MM.1S (cell line): ENCODE data around the gene CDH4.

ENCODE experiments used
- DNase-seq: peaks from one replicate; pipeline ENCODE4 v3.0.0-alpha.2; 2015
- H2AFZ ChIP-seq: fragments of 300-600 bp; sonication (generic); 2 replicates; pipeline ENCODE4 v1.6.0; 2016; ENCODE audit warnings: antibody characterized with exemption, low read length
- H3F3A ChIP-seq: fragments of 300-600 bp; sonication (generic); 2 replicates; pipeline ENCODE4 v1.6.1; 2016; ENCODE audit warnings: mild to moderate bottlenecking, antibody characterized with exemption, low read length, moderate library complexity, mixed read lengths; ENCODE audit not compliant: insufficient read depth
- H3K27ac ChIP-seq: fragments of 300-600 bp; sonication (generic); 2 replicates; pipeline ENCODE4 v1.5.1; 2016; ENCODE audit warnings: mild to moderate bottlenecking, low read length
- H3K27me3 ChIP-seq: fragments of 300-600 bp; sonication (generic); replicated peaks from 2 replicates; pipeline ENCODE4 v1.6.0; 2016; ENCODE audit warnings: low read length; ENCODE audit not compliant: insufficient read depth
- H3K36me3 ChIP-seq: fragments of 300-600 bp; sonication (generic); replicated peaks from 2 replicates; pipeline ENCODE4 v1.6.1; 2016; ENCODE audit warnings: mild to moderate bottlenecking, low read length, mixed read lengths; ENCODE audit not compliant: insufficient read depth
- H3K4me1 ChIP-seq: fragments of 300-600 bp; sonication (generic); 2 replicates; pipeline ENCODE4 v1.6.1; 2016; ENCODE audit warnings: low read length, mixed read lengths
- H3K4me2 ChIP-seq: fragments of 300-600 bp; sonication (generic); 2 replicates; pipeline ENCODE4 v1.6.0; 2016; ENCODE audit warnings: low read depth, low read length
- H3K4me3 ChIP-seq: fragments of 300-600 bp; sonication (generic); 2 replicates; pipeline ENCODE4 v1.5.1; 2016; ENCODE audit warnings: low read length, mixed read lengths
- H3K79me2 ChIP-seq: fragments of 300-600 bp; sonication (generic); 2 replicates; pipeline ENCODE4 v1.6.1; 2016; ENCODE audit warnings: mixed run types, low read length, mixed read lengths
- H3K9ac ChIP-seq: fragments of 300-600 bp; sonication (generic); 2 replicates; pipeline ENCODE4 v1.6.1; 2016; ENCODE audit warnings: low read length, mixed read lengths
- H3K9me2 ChIP-seq: fragments of 300-600 bp; sonication (generic); replicated peaks from 2 replicates; pipeline ENCODE4 v1.6.1; 2016; ENCODE audit warnings: mild to moderate bottlenecking, low read length, mixed read lengths; ENCODE audit not compliant: insufficient read depth
- H3K9me3 ChIP-seq: fragments of 300-600 bp; sonication (generic); replicated peaks from 2 replicates; pipeline ENCODE4 v1.6.1; 2016; ENCODE audit warnings: mild to moderate bottlenecking, low read length, mixed read lengths; ENCODE audit not compliant: insufficient read depth
- H4K20me1 ChIP-seq: fragments of 300-600 bp; sonication (generic); 2 replicates; pipeline ENCODE4 v1.6.1; 2016; ENCODE audit warnings: mild to moderate bottlenecking, low read length, moderate library complexity, mixed read lengths; ENCODE audit not compliant: insufficient read depth
- CTCF ChIP-seq: fragments of 300-600 bp; sonication (generic); IDR thresholded peaks from 2 replicates; pipeline ENCODE4 v1.5.1; 2016; ENCODE audit warnings: antibody characterized with exemption, low read length, mixed read lengths
- EZH2 ChIP-seq: fragments of 300-600 bp; sonication (generic); optimal IDR thresholded peaks from 2 replicates; pipeline ENCODE3; 2017; ENCODE audit warnings: low read depth, mild to moderate bottlenecking, antibody characterized with exemption, low read length, mixed read lengths
- EZH2phosphoT487 ChIP-seq: fragments of 300-600 bp; sonication (generic); IDR thresholded peaks from 2 replicates; pipeline ENCODE4 v1.6.1; 2018; ENCODE audit warnings: antibody characterized with exemption, low read length

CDH4 gene

GRCh38 chr20:61249626-61250025 is 2.4 kb upstream of the CDH4 start:
- Histone ChIP-seq H3K9me2 (no peaks in the 10 kb centered on the region), H3F3A (no peaks in the 10 kb centered on the region), H3K27me3 (peaks cover 59% of the 10 kb centered on the region), H3K9ac (no peak overlapping the region), H3K79me2 (no peaks in the 10 kb centered on the region), H3K4me1 (no peaks in the 10 kb centered on the region), H3K4me3 (no peak overlapping the region), H3K27ac (no peak overlapping the region), H3K9me3 (no peaks in the 10 kb centered on the region), H3K36me3 (no peaks in the 10 kb centered on the region), H3K4me2 (no peak overlapping the region), H4K20me1 (no peaks in the 10 kb centered on the region), H2AFZ (no peak overlapping the region)
- DNase-seq = no peak
- TF ChIP-seq CTCF (no peak), EZH2 (no peak), EZH2phosphoT487 (no peak)

DNA sequence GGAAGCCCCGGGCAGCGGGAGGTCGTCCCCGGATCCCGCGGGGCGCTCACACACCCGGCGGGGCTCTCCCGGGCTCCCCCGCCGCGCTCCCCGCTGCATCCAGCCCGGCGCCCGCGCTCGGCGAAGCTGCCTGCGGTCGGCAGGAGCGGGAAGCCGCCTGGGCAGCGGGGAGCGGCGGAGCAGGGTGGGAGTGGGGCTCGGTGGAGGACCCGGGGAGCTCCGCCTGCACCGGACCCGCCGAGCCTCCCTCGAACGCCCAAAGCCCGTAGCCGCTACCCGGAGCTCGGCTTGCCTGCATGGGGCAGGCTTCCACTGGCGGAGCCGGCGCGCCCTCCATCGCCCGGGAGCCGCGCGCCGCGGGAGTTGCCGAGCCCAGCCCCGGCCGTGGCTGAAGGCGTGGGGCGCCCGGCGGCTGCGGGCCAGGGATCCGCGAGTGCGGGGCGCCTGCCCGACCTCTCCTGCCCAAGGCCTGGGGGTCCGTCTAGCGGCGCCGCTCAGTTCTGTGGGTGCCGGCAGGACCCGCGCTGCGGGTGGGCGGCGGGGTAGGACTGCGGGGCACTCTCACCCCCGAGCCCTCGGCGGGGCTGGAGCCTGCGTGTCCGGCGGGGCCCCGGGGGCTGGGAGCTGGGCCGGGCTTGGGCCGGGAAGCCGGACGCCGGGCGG is 671 bp downstream of the CDH4 start:
- H3K4me3 ChIP-seq = no peak overlapping the region

DNA sequence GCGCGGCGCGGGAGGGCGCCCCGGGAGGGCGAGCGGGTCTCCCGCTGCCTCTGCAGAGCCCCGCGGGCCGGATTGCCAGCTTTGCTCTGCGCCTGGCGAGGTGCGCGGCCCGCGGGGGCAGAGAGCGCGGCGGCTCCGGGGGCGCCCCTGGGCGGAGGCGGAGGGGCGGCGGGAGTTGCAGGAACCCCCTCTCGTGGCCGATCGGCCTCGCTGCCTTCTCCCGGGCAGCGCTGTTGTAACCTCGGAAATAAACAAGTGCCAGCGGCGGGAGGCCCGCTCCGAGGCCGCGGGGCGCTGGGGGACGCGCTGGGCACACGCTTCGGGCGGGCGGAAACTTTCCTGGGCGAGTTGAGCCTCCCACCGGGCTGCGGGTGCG is 1.2 kb downstream of the CDH4 start:
- H4K20me1 ChIP-seq = no peaks in the 10 kb centered on the region
- no peak overlapping the region for H3K4me2 ChIP-seq
- no peaks in the 10 kb centered on the region for H3K36me3 ChIP-seq
- H3K9ac ChIP-seq = no peak overlapping the region
- peaks cover 57% of the 10 kb centered on the region for H3K27me3 ChIP-seq
- H3K79me2 ChIP-seq = no peaks in the 10 kb centered on the region
- TF ChIP-seq CTCF (no peak), EZH2 (no peak), EZH2phosphoT487 (no peak)
- H3F3A ChIP-seq = no peaks in the 10 kb centered on the region
- H3K9me3 ChIP-seq = no peaks in the 10 kb centered on the region
- no peak overlapping the region for H2AFZ ChIP-seq
- H3K4me1 ChIP-seq = no peaks in the 10 kb centered on the region
- no peak overlapping the region for H3K4me3 ChIP-seq
- no peak overlapping the region for H3K27ac ChIP-seq
- DNase-seq = no peak
- no peaks in the 10 kb centered on the region for H3K9me2 ChIP-seq

More for the DNA sequence above, 671 bp downstream of the CDH4 start:
- TF ChIP-seq CTCF (no peak), EZH2 (no peak), EZH2phosphoT487 (no peak)
- Histone ChIP-seq H3K4me2 (no peak overlapping the region), H3K79me2 (no peaks in the 10 kb centered on the region), H4K20me1 (no peaks in the 10 kb centered on the region), H3F3A (no peaks in the 10 kb centered on the region), H3K36me3 (no peaks in the 10 kb centered on the region), H3K9ac (no peak overlapping the region), H3K27me3 (peaks cover 62% of the 10 kb centered on the region), H3K4me1 (no peaks in the 10 kb centered on the region), H3K9me2 (no peaks in the 10 kb centered on the region), H3K9me3 (no peaks in the 10 kb centered on the region), H2AFZ (no peak overlapping the region), H3K27ac (no peak overlapping the region)
- DNase-seq = no peak
